Measurements from ENCODE around the gene PLBD2. TPM values are rescaled to one million over a fixed set of nuclear protein-coding genes. Genes with fewer than 3 reads are reported as not detected.

PLBD2 gene
- total RNA-seq, 1 experiment from 2014 or later, result 31.4 TPM

DNA sequence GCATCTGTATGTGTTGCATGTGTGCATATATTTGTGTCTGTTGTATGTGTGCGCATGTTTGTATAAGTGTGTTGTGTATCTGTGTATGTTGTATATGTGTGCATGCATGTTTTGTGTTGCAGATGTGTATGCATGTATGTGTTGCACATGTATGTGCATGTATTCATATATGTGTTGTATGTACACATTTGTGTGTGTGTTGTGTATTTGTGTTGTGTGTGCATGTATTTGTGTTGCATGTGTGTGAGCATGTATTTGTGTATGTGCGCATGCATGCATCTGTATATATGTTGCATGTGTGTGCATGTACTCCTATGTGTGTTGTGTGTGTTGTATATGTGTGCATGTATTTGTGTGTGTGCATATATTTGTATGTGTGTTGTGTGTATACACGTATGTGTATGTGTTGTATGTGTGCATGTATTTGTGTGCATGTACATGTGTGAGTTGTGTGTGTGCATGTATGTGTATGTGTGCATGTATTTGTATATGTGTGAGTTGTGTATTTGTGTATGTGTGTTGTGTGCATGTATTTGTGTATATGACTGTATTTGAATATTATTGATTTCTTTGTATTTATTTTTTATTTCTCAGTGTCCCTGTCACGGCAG is 40.2 kb upstream of the PLBD2 start:
- DNase-seq, result no peak
- no peaks in the 10 kb centered on the region for H3K79me1 ChIP-seq (ENCODE audit: insufficient read depth, low read depth, low read length, poor library complexity, severe bottlenecking)
- peaks cover 0 to 3% of the 10 kb centered on the region in 2 experiments; a peak in 3 of 5 replicates for H3K9me3 Mint-ChIP-seq
- no peak for TF ChIP-seq CTCF (conservative IDR thresholded peaks at IDR 0.05)
- H4K5ac ChIP-seq (ENCODE audit: insufficient read length, low read depth, low read length), result no peak overlapping the region
- no peaks in the 10 kb centered on the region for H3K27me3 ChIP-seq (ENCODE audit: insufficient read depth, low read length)
- no peak overlapping the region for H3K4me3 Mint-ChIP-seq
- H3T11ph ChIP-seq (ENCODE audit: low read length), result no peak overlapping the region
- H3K27ac Mint-ChIP-seq, result peak overlapping the region in 1 of 3 experiments; percentile 72; a peak in 1 of 7 replicates
- H2BK120ac ChIP-seq (ENCODE audit: low read depth, low read length, poor library complexity, severe bottlenecking), result no peak overlapping the region
- no peak overlapping the region for H4K8ac ChIP-seq (replicated peaks; ENCODE audit: insufficient read length, low read depth, low read length)
- no peak overlapping the region for H3K23ac ChIP-seq (ENCODE audit: insufficient read length, low read depth, low read length)
- H2BK12ac ChIP-seq (ENCODE audit: insufficient read length, low read depth, low read length), result no peak overlapping the region
- H3K9ac ChIP-seq (ENCODE audit: extremely low read depth, insufficient read length, low read length), result no peak overlapping the region
- H3K4ac ChIP-seq (ENCODE audit: low read depth, low read length), result no peak overlapping the region
- no peaks in the 10 kb centered on the region for H3K4me1 ChIP-seq (ENCODE audit: insufficient read depth, low read length)
- no CpG with 5 or more reads among the region's 4 CpGs for WGBS (ENCODE audit: extremely low coverage, insufficient read length, low lambda C conversion rate)
- no peak overlapping the region for H3K56ac ChIP-seq (ENCODE audit: insufficient read length, low read depth, low read length)
- H3K23me2 ChIP-seq (ENCODE audit: insufficient read length, low read depth, low read length, poor library complexity, severe bottlenecking), result no peaks in the 10 kb centered on the region
- no peak overlapping the region for H4K91ac ChIP-seq (ENCODE audit: insufficient read length, low read depth, low read length)
- H3K27ac ChIP-seq (ENCODE audit: insufficient read length, low read depth, low read length), result no peak overlapping the region
- no peaks in the 10 kb centered on the region for H3K9me3 ChIP-seq (ENCODE audit: control insufficient read depth, low read depth, low read length)
- no peaks in the 10 kb centered on the region for H3K79me2 ChIP-seq (ENCODE audit: insufficient read depth, low read length)
- peaks cover 18 to 49% (median 24%) of the 10 kb centered on the region in 3 experiments for H3K36me3 Mint-ChIP-seq (ENCODE audit: insufficient read depth in 1 of 3, low read depth in 3 of 3)
- H3K27me3 Mint-ChIP-seq (ENCODE audit: low read depth), result no peaks in the 10 kb centered on the region
- no peak overlapping the region for H2AFZ ChIP-seq (ENCODE audit: low read length)
- no peaks in the 10 kb centered on the region for H4K20me1 ChIP-seq (ENCODE audit: control insufficient read depth, insufficient read depth, insufficient read length)
- H2BK20ac ChIP-seq (ENCODE audit: low read depth, low read length, poor library complexity, severe bottlenecking), result no peak overlapping the region
- no peak overlapping the region for H3K14ac ChIP-seq (ENCODE audit: insufficient read depth, low read length)
- no peak overlapping the region for H2BK15ac ChIP-seq (ENCODE audit: low read depth, low read length)
- no peak overlapping the region for H2AK5ac ChIP-seq (ENCODE audit: insufficient read length, low read length)
- H2BK5ac ChIP-seq (ENCODE audit: insufficient read length, low read length), result no peak overlapping the region
- no peak overlapping the region for H3K4me2 ChIP-seq (ENCODE audit: insufficient read depth, insufficient read length, low read length)
- H3K18ac ChIP-seq (ENCODE audit: insufficient read length, low read depth, low read length), result no peak overlapping the region
- peaks cover 3 to 10% of the 10 kb centered on the region in 2 experiments; a peak in 2 of 4 replicates for H3K4me1 Mint-ChIP-seq
